Measurements from ENCODE around the gene PCDHGB5. TPM values are rescaled to one million over a fixed set of nuclear protein-coding genes. Genes with fewer than 3 reads are reported as not detected.
"Not testable (repeated sequence)": the region's sequence is repeated elsewhere in the genome, so short reads cannot be mapped to it uniquely, and the experiment has no call there.

The PCDHGB5 gene
- total RNA-seq, 2 experiments from 2014 or later = 0.16 TPM; not detected in 1

- Mint-ChIP-seq H3K4me1 (ENCODE audit: low read depth) (peaks cover 24% of the 10 kb centered on the region), H3K36me3 (ENCODE audit: low read depth) (peaks cover 22% of the 10 kb centered on the region), H3K27me3 (ENCODE audit: low read depth) (peaks cover 57% of the 10 kb centered on the region), H3K9me3 (ENCODE audit: insufficient read depth) (peaks cover 20% of the 10 kb centered on the region)
- H3K27ac Mint-ChIP-seq, H3K4me3 Mint-ChIP-seq, DNase-seq, POLR2A ChIA-PET, ATAC-seq: not testable (repeated sequence)
- CTCF ChIA-PET = interaction anchor here (3.7 kb wide), 1 partner anchor 95 kb away, joined by 14 read pairs; the partner anchor contains the start of gene TAF7
Observed at GRCh38 chr5:141415275-141415618, 17.5 kb downstream of the PCDHGB5 start.

DNA sequence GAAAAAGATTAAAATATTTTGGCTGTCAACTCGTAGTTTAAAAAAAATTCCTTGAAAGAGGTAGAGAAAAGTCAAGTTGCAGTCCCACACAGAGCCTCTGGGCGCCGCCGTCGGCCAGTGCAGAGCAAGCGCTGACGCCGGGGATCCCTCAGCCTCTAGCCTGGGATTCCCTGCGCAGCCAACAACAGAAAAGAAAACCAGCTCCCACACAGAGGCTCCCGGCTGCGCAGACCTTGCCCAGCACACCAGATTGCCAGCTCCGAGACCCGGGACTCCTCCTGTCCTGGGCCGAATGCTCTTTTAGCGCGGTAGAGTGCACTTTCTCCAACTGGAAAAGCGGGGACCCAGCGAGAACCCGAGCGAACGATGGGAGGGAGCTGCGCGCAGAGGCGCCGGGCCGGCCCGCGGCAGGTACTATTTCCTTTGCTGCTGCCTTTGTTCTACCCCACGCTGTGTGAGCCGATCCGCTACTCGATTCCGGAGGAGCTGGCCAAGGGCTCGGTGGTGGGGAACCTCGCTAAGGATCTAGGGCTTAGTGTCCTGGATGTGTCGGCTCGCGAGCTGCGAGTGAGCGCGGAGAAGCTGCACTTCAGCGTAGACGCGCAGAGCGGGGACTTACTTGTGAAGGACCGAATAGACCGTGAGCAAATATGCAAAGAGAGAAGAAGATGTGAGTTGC lies 19.9 kb downstream of the PCDHGB5 start, which contains the start of gene PCDHGB7:
PCDHGB7 (plus strand) TSS at position 184 of the 679 bp plus-strand sequence; CDS start at position 367, 183 bp downstream.
- CTCF ChIA-PET = interaction anchor here (1.0 to 2.6 kb wide), 5 partner anchors 10 to 146 kb away, joined by 3 to 12 read pairs (median 8); partner anchors contain the start of genes PCDHGB6 and TAF7
- Mint-ChIP-seq H3K27ac (peak within 1 kb of the TSS; percentile 18), H3K9me3 (ENCODE audit: insufficient read depth) (peaks cover 27% of the 10 kb centered on the region), H3K36me3 (ENCODE audit: low read depth) (peaks cover 35% of the 10 kb centered on the region), H3K4me3 (peak within 1 kb of the TSS; percentile 23), H3K27me3 (ENCODE audit: low read depth) (peaks cover 71% of the 10 kb centered on the region), H3K4me1 (ENCODE audit: low read depth) (peaks cover 30% of the 10 kb centered on the region)
- peak; percentile 64 for ATAC-seq
- POLR2A ChIA-PET = not testable (repeated sequence)
- peak; percentile 52 for DNase-seq

- DNase-seq (no peak), ATAC-seq (no peak)
- Mint-ChIP-seq H3K9me3 (ENCODE audit: insufficient read depth) (peaks cover 24% of the 10 kb centered on the region), H3K4me3 (peak overlapping the region; percentile 13), H3K27ac (peak overlapping the region; percentile 3), H3K36me3 (ENCODE audit: low read depth) (peaks cover 33% of the 10 kb centered on the region), H3K4me1 (ENCODE audit: low read depth) (peaks cover 15% of the 10 kb centered on the region), H3K27me3 (ENCODE audit: low read depth) (peaks cover 68% of the 10 kb centered on the region)
- CTCF ChIA-PET = interaction anchor here (0.9 to 2.9 kb wide), 9 partner anchors 11 to 138 kb away, joined by 3 to 28 read pairs (median 8); partner anchors contain the start of genes PCDHGA12, PCDHGB3 and PCDHGB6
- POLR2A ChIA-PET = no interaction called here
Observed at GRCh38 chr5:141419074-141419880, 21.5 kb downstream of the PCDHGB5 start.

GRCh38 chr5:141420855-141421488 lies 23.2 kb downstream of the PCDHGB5 start, which contains the start of gene PCDHGA11:
Gene PCDHGA11, plus strand, starts transcription at chr5:141421051. Its CDS starts 177 bp downstream, at chr5:141421228.
- Mint-ChIP-seq H3K36me3 (ENCODE audit: low read depth) (peaks cover 29% of the 10 kb centered on the region), H3K27me3 (ENCODE audit: low read depth) (peaks cover 62% of the 10 kb centered on the region), H3K4me3 (peak within 1 kb of the TSS; percentile 69), H3K4me1 (ENCODE audit: low read depth) (peaks cover 11% of the 10 kb centered on the region), H3K9me3 (ENCODE audit: insufficient read depth) (peaks cover 24% of the 10 kb centered on the region), H3K27ac (peak within 1 kb of the TSS; percentile 35)
- ATAC-seq (no peak), DNase-seq (peak; percentile 53)
- POLR2A ChIA-PET = no interaction called here
- CTCF ChIA-PET = interaction anchor here (0.7 to 3.2 kb wide), 27 partner anchors 8 to 1376 kb away, joined by 3 to 28 read pairs (median 5); partner anchors contain the start of genes PCDHB10, PCDHB14, PCDHB15 and PCDHGA10

- peaks cover 24% of the 10 kb centered on the region for H3K9me3 Mint-ChIP-seq (ENCODE audit: insufficient read depth)
- ATAC-seq (no peak), DNase-seq (no peak)
- ChIA-PET POLR2A (no interaction called here), CTCF (interaction anchor here (0.7 to 3.2 kb wide), 25 partner anchors 9 to 1376 kb away, joined by 3 to 28 read pairs (median 5); partner anchors contain the start of genes PCDHB10, PCDHB14, PCDHB15 and PCDHGA10)
- peaks cover 29% of the 10 kb centered on the region for H3K36me3 Mint-ChIP-seq (ENCODE audit: low read depth)
- H3K4me1 Mint-ChIP-seq (ENCODE audit: low read depth) = peaks cover 11% of the 10 kb centered on the region
- H3K27ac Mint-ChIP-seq = no peak overlapping the region
- peak overlapping the region; percentile 69 for H3K4me3 Mint-ChIP-seq
- H3K27me3 Mint-ChIP-seq (ENCODE audit: low read depth) = peaks cover 58% of the 10 kb centered on the region
Observed at GRCh38 chr5:141421489-141421855, 23.7 kb downstream of the PCDHGB5 start.

- no peak for ATAC-seq
- peaks cover 8% of the 10 kb centered on the region for H3K4me1 Mint-ChIP-seq (ENCODE audit: low read depth)
- H3K27ac Mint-ChIP-seq = no peak overlapping the region
- POLR2A ChIA-PET = no interaction called here
- CTCF ChIA-PET = interaction anchor here (1.3 to 3.2 kb wide), 4 partner anchors 7 to 141 kb away, joined by 3 to 26 read pairs (median 20); partner anchors contain the start of genes PCDHGA10 and PCDHGA12
- H3K36me3 Mint-ChIP-seq (ENCODE audit: low read depth) = peaks cover 28% of the 10 kb centered on the region
- peaks cover 60% of the 10 kb centered on the region for H3K27me3 Mint-ChIP-seq (ENCODE audit: low read depth)
- H3K4me3 Mint-ChIP-seq = no peak overlapping the region
- H3K9me3 Mint-ChIP-seq (ENCODE audit: insufficient read depth) = peaks cover 23% of the 10 kb centered on the region
- DNase-seq = no peak
Observed at GRCh38 chr5:141422742-141423291, 25.1 kb downstream of the PCDHGB5 start.

GRCh38 chr5:141427783-141428426 lies 30.2 kb downstream of the PCDHGB5 start:
- Mint-ChIP-seq H3K27ac (no peak overlapping the region), H3K9me3 (ENCODE audit: insufficient read depth) (peaks cover 29% of the 10 kb centered on the region), H3K27me3 (ENCODE audit: low read depth) (peaks cover 51% of the 10 kb centered on the region), H3K36me3 (ENCODE audit: low read depth) (peaks cover 20% of the 10 kb centered on the region), H3K4me1 (ENCODE audit: low read depth) (peaks cover 18% of the 10 kb centered on the region), H3K4me3 (no peak overlapping the region)
- ATAC-seq = no peak
- DNase-seq = no peak
- CTCF ChIA-PET = interaction anchor here (0.8 to 1.5 kb wide), 3 partner anchors 85 to 136 kb away, joined by 3 to 4 read pairs (median 3); no protein-coding TSS in a partner anchor
- POLR2A ChIA-PET = no interaction called here

DNA sequence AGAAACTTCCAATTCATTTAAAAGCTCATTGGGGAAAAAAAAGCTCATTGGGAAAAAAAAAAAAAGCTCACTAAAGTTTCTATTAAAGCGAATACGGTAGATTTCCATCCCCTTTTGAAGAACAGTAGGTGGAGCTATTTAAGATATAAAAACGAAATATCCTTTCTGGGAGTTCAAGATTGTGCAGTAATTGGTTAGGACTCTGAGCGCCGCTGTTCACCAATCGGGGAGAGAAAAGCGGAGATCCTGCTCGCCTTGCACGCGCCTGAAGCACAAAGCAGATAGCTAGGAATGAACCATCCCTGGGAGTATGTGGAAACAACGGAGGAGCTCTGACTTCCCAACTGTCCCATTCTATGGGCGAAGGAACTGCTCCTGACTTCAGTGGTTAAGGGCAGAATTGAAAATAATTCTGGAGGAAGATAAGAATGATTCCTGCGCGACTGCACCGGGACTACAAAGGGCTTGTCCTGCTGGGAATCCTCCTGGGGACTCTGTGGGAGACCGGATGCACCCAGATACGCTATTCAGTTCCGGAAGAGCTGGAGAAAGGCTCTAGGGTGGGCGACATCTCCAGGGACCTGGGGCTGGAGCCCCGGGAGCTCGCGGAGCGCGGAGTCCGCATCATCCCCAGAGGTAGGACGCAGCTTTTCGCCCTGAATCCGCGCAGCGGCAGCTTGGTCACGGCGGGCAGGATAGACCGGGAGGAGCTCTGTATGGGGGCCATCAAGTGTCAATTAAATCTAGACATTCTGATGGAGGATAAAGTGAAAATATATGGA lies 32.8 kb downstream of the PCDHGB5 start, which contains the start of gene PCDHGA12:
PCDHGA12 (plus strand) TSS at position 176 of the 782 bp plus-strand sequence; CDS start at position 429, 253 bp downstream.
- H3K4me1 Mint-ChIP-seq (ENCODE audit: low read depth) = peaks cover 18% of the 10 kb centered on the region
- DNase-seq (peak; percentile 45), ATAC-seq (no peak)
- H3K36me3 Mint-ChIP-seq (ENCODE audit: low read depth) = peaks cover 21% of the 10 kb centered on the region
- POLR2A ChIA-PET = interaction anchor here (0.7 kb wide), 1 partner anchor 83 kb away, joined by 4 read pairs; no protein-coding TSS in a partner anchor
- H3K4me3 Mint-ChIP-seq = peak within 1 kb of the TSS; percentile 63
- peaks cover 40% of the 10 kb centered on the region for H3K27me3 Mint-ChIP-seq (ENCODE audit: low read depth)
- H3K27ac Mint-ChIP-seq = peak within 1 kb of the TSS; percentile 62
- H3K9me3 Mint-ChIP-seq (ENCODE audit: insufficient read depth) = peaks cover 33% of the 10 kb centered on the region
- CTCF ChIA-PET = interaction anchor here (0.7 to 3.0 kb wide), 33 partner anchors 9 to 137 kb away, joined by 3 to 26 read pairs (median 5); partner anchors contain the start of genes PCDHGA10, PCDHGA11, PCDHGA3 and PCDHGA8

DNA sequence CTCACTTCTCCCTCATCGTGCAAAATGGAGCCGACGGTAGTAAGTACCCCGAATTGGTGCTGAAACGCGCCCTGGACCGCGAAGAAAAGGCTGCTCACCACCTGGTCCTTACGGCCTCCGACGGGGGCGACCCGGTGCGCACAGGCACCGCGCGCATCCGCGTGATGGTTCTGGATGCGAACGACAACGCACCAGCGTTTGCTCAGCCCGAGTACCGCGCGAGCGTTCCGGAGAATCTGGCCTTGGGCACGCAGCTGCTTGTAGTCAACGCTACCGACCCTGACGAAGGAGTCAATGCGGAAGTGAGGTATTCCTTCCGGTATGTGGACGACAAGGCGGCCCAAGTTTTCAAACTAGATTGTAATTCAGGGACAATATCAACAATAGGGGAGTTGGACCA lies 33.5 kb downstream of the PCDHGB5 start:
- Mint-ChIP-seq H3K9me3 (ENCODE audit: insufficient read depth) (peaks cover 33% of the 10 kb centered on the region), H3K4me3 (peak overlapping the region; percentile 63), H3K27me3 (ENCODE audit: low read depth) (peaks cover 40% of the 10 kb centered on the region), H3K27ac (no peak overlapping the region), H3K36me3 (ENCODE audit: low read depth) (peaks cover 21% of the 10 kb centered on the region), H3K4me1 (ENCODE audit: low read depth) (peaks cover 18% of the 10 kb centered on the region)
- no peak for DNase-seq
- POLR2A ChIA-PET = no interaction called here
- ATAC-seq = no peak
- CTCF ChIA-PET = interaction anchor here (0.8 to 3.0 kb wide), 20 partner anchors 9 to 133 kb away, joined by 3 to 26 read pairs (median 8); partner anchors contain the start of genes PCDHGA11, PCDHGA8 and PCDHGB5

GRCh38 chr5:141432308-141432707 lies 34.6 kb downstream of the PCDHGB5 start:
- peaks cover 21% of the 10 kb centered on the region for H3K36me3 Mint-ChIP-seq (ENCODE audit: low read depth)
- ATAC-seq, DNase-seq, H3K27ac Mint-ChIP-seq, POLR2A ChIA-PET, CTCF ChIA-PET: not testable (repeated sequence)
- H3K27me3 Mint-ChIP-seq (ENCODE audit: low read depth) = peaks cover 33% of the 10 kb centered on the region
- peaks cover 33% of the 10 kb centered on the region for H3K9me3 Mint-ChIP-seq (ENCODE audit: insufficient read depth)
- peak overlapping the region; percentile 63 for H3K4me3 Mint-ChIP-seq
- peaks cover 18% of the 10 kb centered on the region for H3K4me1 Mint-ChIP-seq (ENCODE audit: low read depth)

Measured in activated CD8-positive, alpha-beta T cell treated with anti-CD3 and anti-CD28 coated beads, Interleukin-2, amount 10 ng/mL, durations not matched to agents 7 days and 5 days (primary cell).